Upper lobe of left lung (tissue), 4 donors: Measurements from ENCODE around the gene INSRR.

Experiments
- EP300 ChIP-seq, 4 donors: sonication (generic); formaldehyde crosslinking; IDR thresholded peaks; one replicate each; pipeline ENCODE4 v1.5.1; 2017; ENCODE audit warnings: antibody characterized with exemption in 4 of 4, control low read depth in 2 of 4
- POLR2A ChIP-seq, 4 donors: fragments of 450-650 bp; IDR thresholded peaks; one replicate each; pipeline ENCODE4 v1.5.1; 2016 to 2017; ENCODE audit warnings: antibody characterized with exemption in 4 of 4, mild to moderate bottlenecking in 2 of 4

- TF ChIP-seq EP300 (IDR thresholded peaks at IDR 0.05) (no peak), POLR2A (IDR thresholded peaks at IDR 0.05) (no peak)
Observed at GRCh38 chr1:156809281-156809680, 49.6 kb downstream of the INSRR start.
